AG04450 (cell line): ENCODE results near the gene SLC13A1. TPM values are rescaled to one million over a fixed set of nuclear protein-coding genes. Genes with fewer than 3 reads are reported as not detected.

Source experiments
- CTCF ChIA-PET: fragments of 300-600, 350-600 bp; formaldehyde crosslinking; extraction: SDS; loops from one replicate; lab custom pipeline; 2022; ENCODE audit warnings: antibody characterized with exemption, inconsistent platforms; lab: Charles Lee
- POLR2A ChIA-PET: fragments of 350-600 bp; formaldehyde crosslinking; extraction: SDS; loops from one replicate; lab custom pipeline; 2021; ENCODE audit warnings: antibody characterized with exemption, inconsistent platforms; lab: Yijun Ruan, JAX
- DNase-seq: peaks from one replicate; pipeline ENCODE4 v3.0.0-alpha.2; 2011; ENCODE audit warnings: low read depth, low spot score
- H3K27ac ChIP-seq: one replicate; pipeline ENCODE4 v1.5.1; 2012; ENCODE audit warnings: low read depth, low read length, control low read depth
- H3K27me3 ChIP-seq: one replicate; pipeline ENCODE4 v1.6.0; 2012; ENCODE audit warnings: low read length; ENCODE audit not compliant: control insufficient read depth, insufficient read depth
- H3K4me3 ChIP-seq: 2 replicates; pipeline ENCODE4 v1.5.1; 2011; ENCODE audit warnings: mild to moderate bottlenecking, low read depth, low read length, control low read depth
- H3K9me3 ChIP-seq: 2 replicates; pipeline ENCODE4 v1.5.1; 2012; ENCODE audit warnings: low read length; ENCODE audit not compliant: control insufficient read depth, insufficient read depth
- CTCF ChIP-seq: IDR thresholded peaks from 2 replicates; pipeline ENCODE4 v1.5.1; 2011; ENCODE audit warnings: low read depth, low read length, control low read depth, inconsistent platforms
- polyA plus RNA-seq: library from polyadenylated mRNA; depleted of rRNA; stranded (reverse); fragments of >200 nt; gene quantifications from 2 replicates; pipeline ENCODE4 v1.2.3, GENCODE V29; 2011

Gene SLC13A1
- polyA plus RNA-seq, 1 experiment: not detected

GRCh38 chr7:123190109-123190831, 9.5 kb downstream of the SLC13A1 start:
- no peak for DNase-seq
- no peaks in the 10 kb centered on the region for H3K27me3 ChIP-seq
- ChIA-PET POLR2A (no interaction called here), CTCF (no interaction called here)
- H3K4me3 ChIP-seq: no peak overlapping the region
- H3K27ac ChIP-seq: no peak overlapping the region
- TF ChIP-seq CTCF: no peak
- peaks cover 3% of the 10 kb centered on the region for H3K9me3 ChIP-seq

DNA sequence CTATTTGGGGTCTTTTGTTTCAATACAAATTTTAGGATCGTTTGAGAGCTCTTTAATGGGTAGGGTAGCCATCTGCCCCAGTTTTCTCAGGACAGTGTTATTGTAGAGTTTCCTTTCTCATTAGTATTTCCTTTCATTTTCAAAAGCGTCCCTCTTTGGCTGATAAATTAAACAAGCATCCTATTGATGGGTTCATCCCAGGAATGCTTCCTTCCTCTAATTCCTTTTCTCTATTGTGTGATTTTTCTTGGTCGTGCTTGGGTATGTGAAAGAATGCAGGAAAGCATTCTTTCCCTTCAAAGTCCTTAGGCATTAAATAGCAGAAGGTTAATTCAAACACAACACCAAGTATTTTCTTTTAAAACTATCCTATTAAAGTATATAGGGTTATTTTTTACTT, 14.0 kb downstream of the SLC13A1 start:
- no peak overlapping the region for H3K27ac ChIP-seq
- no peak for DNase-seq
- TF ChIP-seq CTCF: no peak
- no peaks in the 10 kb centered on the region for H3K27me3 ChIP-seq
- ChIA-PET POLR2A (no interaction called here), CTCF (no interaction called here)
- H3K9me3 ChIP-seq: no peaks in the 10 kb centered on the region; the same call in none of the 2 replicates
- H3K4me3 ChIP-seq: no peak overlapping the region

GRCh38 chr7:123184271-123184670, 15.5 kb downstream of the SLC13A1 start:
- no peak for TF ChIP-seq CTCF
- CTCF ChIA-PET: no interaction called here
- no peak overlapping the region for H3K27ac ChIP-seq
- no peak for DNase-seq
- no peaks in the 10 kb centered on the region for H3K27me3 ChIP-seq
- no peaks in the 10 kb centered on the region; the same call in 1 of the 2 replicates for H3K9me3 ChIP-seq
- POLR2A ChIA-PET: no interaction called here
- no peak overlapping the region for H3K4me3 ChIP-seq

- CTCF ChIA-PET: no interaction called here
- TF ChIP-seq CTCF: no peak
- no peak for DNase-seq
- H3K27ac ChIP-seq: no peak overlapping the region
- POLR2A ChIA-PET: no interaction called here
- H3K9me3 ChIP-seq: no peaks in the 10 kb centered on the region
- no peaks in the 10 kb centered on the region for H3K27me3 ChIP-seq
- H3K4me3 ChIP-seq: no peak overlapping the region
Measured at GRCh38 chr7:123183431-123183830, 16.3 kb downstream of the SLC13A1 start.

DNA sequence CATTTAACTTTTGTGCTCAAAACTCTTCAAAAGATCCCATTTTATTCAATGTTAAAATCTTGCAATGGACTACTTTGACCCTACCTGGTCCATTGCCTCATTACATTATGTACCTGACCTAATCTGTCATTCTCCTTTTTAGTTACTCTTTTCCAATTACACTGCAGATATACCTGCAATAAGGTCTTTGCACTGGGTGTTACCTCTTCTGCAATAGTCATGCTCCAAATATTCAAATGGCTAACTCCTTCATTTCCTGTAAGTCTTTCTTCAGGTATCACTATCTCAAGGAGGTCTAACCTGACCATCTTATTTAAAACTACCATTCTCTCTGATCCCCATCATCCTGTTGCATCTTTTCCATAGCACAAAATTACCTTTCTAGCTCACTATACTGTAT, 22.3 kb downstream of the SLC13A1 start:
- H3K27me3 ChIP-seq: no peaks in the 10 kb centered on the region
- H3K27ac ChIP-seq: no peak overlapping the region
- no peak for DNase-seq
- no peak overlapping the region for H3K4me3 ChIP-seq
- no peaks in the 10 kb centered on the region for H3K9me3 ChIP-seq
- no peak for TF ChIP-seq CTCF
- POLR2A ChIA-PET: no interaction called here
- CTCF ChIA-PET: no interaction called here
